AG10803 (cell line): Measurements from ENCODE around the gene RECK.

Experiments
- DNase-seq: peaks from one replicate; pipeline ENCODE4 v3.0.0; 2010; ENCODE audit warnings: low read depth
- H3K4me3 ChIP-seq: 2 replicates; pipeline ENCODE4 v1.5.1; 2011; ENCODE audit warnings: mild to moderate bottlenecking, low read length, control low read depth
- CTCF ChIP-seq: conservative IDR thresholded peaks from 2 replicates; pipeline ENCODE4 v1.5.1; 2011; ENCODE audit warnings: mild to moderate bottlenecking, low read length, control low read depth, inconsistent platforms

RECK gene

GRCh38 chr9:36088020-36088419, 51.3 kb downstream of the RECK start:
- no peak for TF ChIP-seq CTCF
- H3K4me3 ChIP-seq: no peak overlapping the region
- DNase-seq: no peak

- H3K4me3 ChIP-seq: no peak overlapping the region
- peak; percentile 82 for DNase-seq
- no peak; the same call in 1 of the 2 replicates for TF ChIP-seq CTCF
Observed at GRCh38 chr9:36091026-36091953, 54.6 kb downstream of the RECK start.

- no peak for DNase-seq
- no peak for TF ChIP-seq CTCF
- no peak overlapping the region for H3K4me3 ChIP-seq
Observed at GRCh38 chr9:36092014-36092413, 55.3 kb downstream of the RECK start.

- no peak for TF ChIP-seq CTCF
- DNase-seq: no peak
- no peak overlapping the region for H3K4me3 ChIP-seq
Observed at GRCh38 chr9:36092509-36093215, 55.9 kb downstream of the RECK start.

- DNase-seq: no peak
Observed at GRCh38 chr9:36093384-36093783, 56.7 kb downstream of the RECK start.

GRCh38 chr9:36099718-36100117, 63.0 kb downstream of the RECK start:
- DNase-seq: no peak
- TF ChIP-seq CTCF: no peak
- H3K4me3 ChIP-seq: no peak overlapping the region

More at GRCh38 chr9:36093384-36093783, 56.7 kb downstream of the RECK start:
- no peak for TF ChIP-seq CTCF
- H3K4me3 ChIP-seq: no peak overlapping the region
